PC-3 (cell line): ENCODE results near the gene LYPD5.

Experiments used
- CTCF ChIP-seq: fragments of 300-600 bp; sonication (generic); conservative IDR thresholded peaks from 2 replicates; pipeline ENCODE4 v1.5.1; 2017; ENCODE audit warnings: antibody characterized with exemption, low read depth, mild to moderate bottlenecking, low read length
- EZH2phosphoT487 ChIP-seq: fragments of 300-600 bp; sonication (generic); IDR thresholded peaks from 2 replicates; pipeline ENCODE4 v1.6.1; 2018; ENCODE audit warnings: mild to moderate bottlenecking, antibody characterized with exemption, low read length, borderline replicate concordance

DNA sequence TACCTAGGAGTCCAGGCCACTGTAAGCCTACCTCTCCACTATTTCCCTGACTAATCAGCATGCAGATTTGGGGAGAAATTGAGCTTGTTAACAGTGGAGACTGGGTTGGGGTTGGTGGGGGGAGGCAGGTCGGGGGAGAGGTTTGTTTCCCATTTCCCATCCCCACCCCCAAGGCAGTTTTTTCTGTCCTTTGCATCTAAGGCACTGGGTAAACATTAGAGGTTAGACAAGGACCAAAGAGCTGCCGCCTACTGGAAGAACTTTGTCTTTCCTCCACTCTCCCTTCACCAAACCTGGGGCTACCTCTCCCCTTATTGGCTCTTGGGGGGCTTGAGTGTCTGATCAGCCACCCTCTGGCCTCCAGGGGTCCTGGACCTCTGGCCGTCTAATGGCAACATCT, 22.4 kb downstream of the LYPD5 start:
- TF ChIP-seq EZH2phosphoT487 (no peak), CTCF (peak; percentile 45; the same call in 1 of the 2 replicates)
